NCI-H1417 treated with DMSO at 0.1 percent for 48 hours (cell line): ENCODE results near the gene BMP5.

Experiments
- DNase-seq: peaks from one replicate; lab custom pipeline; 2025; lab: John Stamatoyannopoulos, UW

The BMP5 gene

GRCh38 chr6:55708711-55709110, 166.7 kb downstream of the BMP5 start:
- DNase-seq: no peak

GRCh38 chr6:55705451-55706440, 169.6 kb downstream of the BMP5 start:
- DNase-seq: no peak

GRCh38 chr6:55704421-55704820, 171.0 kb downstream of the BMP5 start:
- no peak for DNase-seq
